HepG2 (cell line): ENCODE measurements around the gene VAMP5. TPM values are rescaled to one million over a fixed set of nuclear protein-coding genes. Genes with fewer than 3 reads are reported as not detected.

Experiments
- ARNTL ChIP-seq: sonication (generic); formaldehyde crosslinking; IDR thresholded peaks from 2 replicates; pipeline ENCODE4 v1.4.0; 2020; ENCODE audit warnings: mild to moderate bottlenecking, missing genetic modification reagents
- GTF3A ChIP-seq: sonication (generic); formaldehyde crosslinking; conservative IDR thresholded peaks from 2 replicates; pipeline ENCODE4 v1.4.0; 2020; ENCODE audit warnings: mild to moderate bottlenecking, missing genetic modification reagents
- IRF2 ChIP-seq: IDR thresholded peaks from 2 replicates; pipeline ENCODE4 v1.6.1; 2018; ENCODE audit warnings: missing genetic modification reagents, missing compliant biosample characterization
- MEIS2 ChIP-seq: sonication (generic); formaldehyde crosslinking; IDR thresholded peaks from 2 replicates; pipeline ENCODE4 v1.9.0; 2021; ENCODE audit warnings: mild to moderate bottlenecking, missing genetic modification reagents
- RFX5 ChIP-seq: IDR thresholded peaks from 2 replicates; pipeline ENCODE4 v1.6.1; 2011; ENCODE audit warnings: low read depth, low read length, improper control_type of control experiment
- SIN3A ChIP-seq: IDR thresholded peaks from 2 replicates; pipeline ENCODE4 v1.6.1; 2011; ENCODE audit warnings: low read depth, mild to moderate bottlenecking, control low read depth, low read length, borderline replicate concordance
- SP1 ChIP-seq, 2 experiments: fragments of 450-650 bp in 1 of 2; sonication (generic) in 1 of 2; formaldehyde crosslinking in 1 of 2; IDR thresholded peaks; 2 replicates each; pipeline versions ENCODE4 v1.4.0 to v1.6.1; 2016 to 2020; ENCODE audit warnings: missing genetic modification reagents in 1 of 2
- THAP9 ChIP-seq: sonication (generic); formaldehyde crosslinking; IDR thresholded peaks from 2 replicates; pipeline ENCODE4; 2020; ENCODE audit warnings: missing genetic modification reagents, mild to moderate bottlenecking, borderline replicate concordance
- ZFP1 ChIP-seq: IDR thresholded peaks from 2 replicates; pipeline ENCODE4 v1.6.1; 2016
- ZFP36 ChIP-seq: fragments of 150-350 bp; IDR thresholded peaks from 2 replicates; pipeline ENCODE4 v1.6.1; 2018; ENCODE audit warnings: borderline replicate concordance, low read length, low read depth; ENCODE audit not compliant: partially characterized antibody
- ZMYM3 ChIP-seq: sonication (generic); formaldehyde crosslinking; IDR thresholded peaks from 2 replicates; pipeline ENCODE4 v1.5.1; 2020; ENCODE audit warnings: mild to moderate bottlenecking, missing genetic modification reagents
- ZNF326 ChIP-seq: sonication (generic); formaldehyde crosslinking; IDR thresholded peaks from 2 replicates; pipeline ENCODE4 v1.4.0; 2020; ENCODE audit warnings: missing genetic modification reagents, borderline replicate concordance
- ZNF7 ChIP-seq: IDR thresholded peaks from 2 replicates; pipeline ENCODE4 v1.6.1; 2016; ENCODE audit warnings: missing biosample characterization, missing genetic modification reagents
- ZNF737 ChIP-seq: sonication (generic); formaldehyde crosslinking; IDR thresholded peaks from 2 replicates; pipeline ENCODE4 v1.5.0; 2020; ENCODE audit warnings: missing genetic modification reagents, mild to moderate bottlenecking, borderline replicate concordance
- polyA plus RNA-seq, 8 experiments: library from polyadenylated mRNA; depleted of rRNA in 3 of 8; stranded (reverse) in 7 of 8; unstranded in 1 of 8; fragments of >200 nt; fragmentation: Illumina TruSeq in 4 of 8; extraction: Trizol in 4 of 8; gene quantifications; 2 replicates each; pipeline versions ENCODE4 v1.2.1 to v1.2.3, GENCODE V29; 2011 to 2016; ENCODE audit warnings: low read depth in 4 of 8, missing spikeins in 1 of 8, mixed read lengths in 1 of 8; ENCODE audit not compliant: insufficient read depth in 1 of 8
- total RNA-seq, 5 experiments: library from RNA; depleted of rRNA; stranded (reverse); fragments of >200 nt; fragmentation: Illumina TruSeq; extraction: Trizol; gene quantifications; 2 replicates each; pipeline ENCODE4 v1.2.3, GENCODE V29; 2016; ENCODE audit warnings: low read depth in 1 of 5
- TF ChIP-seq, protein P1 (sequence below), 2 experiments: sonication (generic) in 1 of 2; formaldehyde crosslinking in 1 of 2; IDR thresholded peaks; 2 replicates each; pipeline versions ENCODE4 v1.4.0 to v1.6.1; 2016 to 2020; ENCODE audit warnings: borderline replicate concordance in 1 of 2, low read depth in 1 of 2, mild to moderate bottlenecking in 1 of 2, missing genetic modification reagents in 1 of 2
- TF ChIP-seq, protein P2 (sequence below): sonication (generic); formaldehyde crosslinking; IDR thresholded peaks from 2 replicates; pipeline ENCODE4 v1.4.0; 2020; ENCODE audit warnings: missing genetic modification reagents, borderline replicate concordance

The VAMP5 gene
- total and polyA plus RNA-seq, 2 of the 13 experiments (the other 11 are each of a cell fraction or from before 2014, with no cell fraction given): 7.2 to 56.7 TPM

- TF ChIP-seq THAP9 (CRISPR knock-in tag) (peak; percentile 66), GTF3A (CRISPR knock-in tag) (peak; percentile 80; the same call in 1 of the 2 replicates), SP1 (IDR thresholded peaks at IDR 0.05) (no peak), SP1 (CRISPR knock-in tag; IDR thresholded peaks at IDR 0.05) (0 out of 2 replicates have a peak, but pooled peaks have one; percentile 29), ARNTL (0 out of 2 replicates have a peak, but pooled peaks have one; percentile 9), ZNF326 (CRISPR knock-in tag) (peak; percentile 20; the same call in 1 of the 2 replicates), ZFP1 (CRISPR knock-in tag) (peak; percentile 76; the same call in 1 of the 2 replicates), ZFP36 (peak; percentile 3), ZNF7 (CRISPR knock-in tag) (no peak; the same call in 1 of the 2 replicates), SIN3A (peak; percentile 86; the same call in 1 of the 2 replicates), ZNF737 (CRISPR knock-in tag) (peak; percentile 98), RFX5 (peak; percentile 75), MEIS2 (CRISPR knock-in tag) (no peak), ZMYM3 (CRISPR knock-in tag) (peak; percentile 96), IRF2 (CRISPR knock-in tag) (peak; percentile 92)
- TF ChIP-seq, protein P1, sequence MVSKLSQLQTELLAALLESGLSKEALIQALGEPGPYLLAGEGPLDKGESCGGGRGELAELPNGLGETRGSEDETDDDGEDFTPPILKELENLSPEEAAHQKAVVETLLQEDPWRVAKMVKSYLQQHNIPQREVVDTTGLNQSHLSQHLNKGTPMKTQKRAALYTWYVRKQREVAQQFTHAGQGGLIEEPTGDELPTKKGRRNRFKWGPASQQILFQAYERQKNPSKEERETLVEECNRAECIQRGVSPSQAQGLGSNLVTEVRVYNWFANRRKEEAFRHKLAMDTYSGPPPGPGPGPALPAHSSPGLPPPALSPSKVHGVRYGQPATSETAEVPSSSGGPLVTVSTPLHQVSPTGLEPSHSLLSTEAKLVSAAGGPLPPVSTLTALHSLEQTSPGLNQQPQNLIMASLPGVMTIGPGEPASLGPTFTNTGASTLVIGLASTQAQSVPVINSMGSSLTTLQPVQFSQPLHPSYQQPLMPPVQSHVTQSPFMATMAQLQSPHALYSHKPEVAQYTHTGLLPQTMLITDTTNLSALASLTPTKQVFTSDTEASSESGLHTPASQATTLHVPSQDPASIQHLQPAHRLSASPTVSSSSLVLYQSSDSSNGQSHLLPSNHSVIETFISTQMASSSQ (IDR thresholded peaks at IDR 0.05; ENCODE audit: low read depth): peak; percentile 27; the same call in 1 of the 2 replicates
- TF ChIP-seq, protein P1 (CRISPR knock-in tag; IDR thresholded peaks at IDR 0.05; ENCODE audit: borderline replicate concordance): no peak; the same call in 1 of the 2 replicates
- TF ChIP-seq, protein P2, sequence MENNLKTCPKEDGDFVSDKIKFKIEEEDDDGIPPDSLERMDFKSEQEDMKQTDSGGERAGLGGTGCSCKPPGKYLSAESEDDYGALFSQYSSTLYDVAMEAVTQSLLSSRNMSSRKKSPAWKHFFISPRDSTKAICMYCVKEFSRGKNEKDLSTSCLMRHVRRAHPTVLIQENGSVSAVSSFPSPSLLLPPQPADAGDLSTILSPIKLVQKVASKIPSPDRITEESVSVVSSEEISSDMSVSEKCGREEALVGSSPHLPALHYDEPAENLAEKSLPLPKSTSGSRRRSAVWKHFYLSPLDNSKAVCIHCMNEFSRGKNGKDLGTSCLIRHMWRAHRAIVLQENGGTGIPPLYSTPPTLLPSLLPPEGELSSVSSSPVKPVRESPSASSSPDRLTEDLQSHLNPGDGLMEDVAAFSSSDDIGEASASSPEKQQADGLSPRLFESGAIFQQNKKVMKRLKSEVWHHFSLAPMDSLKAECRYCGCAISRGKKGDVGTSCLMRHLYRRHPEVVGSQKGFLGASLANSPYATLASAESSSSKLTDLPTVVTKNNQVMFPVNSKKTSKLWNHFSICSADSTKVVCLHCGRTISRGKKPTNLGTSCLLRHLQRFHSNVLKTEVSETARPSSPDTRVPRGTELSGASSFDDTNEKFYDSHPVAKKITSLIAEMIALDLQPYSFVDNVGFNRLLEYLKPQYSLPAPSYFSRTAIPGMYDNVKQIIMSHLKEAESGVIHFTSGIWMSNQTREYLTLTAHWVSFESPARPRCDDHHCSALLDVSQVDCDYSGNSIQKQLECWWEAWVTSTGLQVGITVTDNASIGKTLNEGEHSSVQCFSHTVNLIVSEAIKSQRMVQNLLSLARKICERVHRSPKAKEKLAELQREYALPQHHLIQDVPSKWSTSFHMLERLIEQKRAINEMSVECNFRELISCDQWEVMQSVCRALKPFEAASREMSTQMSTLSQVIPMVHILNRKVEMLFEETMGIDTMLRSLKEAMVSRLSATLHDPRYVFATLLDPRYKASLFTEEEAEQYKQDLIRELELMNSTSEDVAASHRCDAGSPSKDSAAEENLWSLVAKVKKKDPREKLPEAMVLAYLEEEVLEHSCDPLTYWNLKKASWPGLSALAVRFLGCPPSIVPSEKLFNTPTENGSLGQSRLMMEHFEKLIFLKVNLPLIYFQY (CRISPR knock-in tag): no peak
These were observed 888 bp downstream of the VAMP5 start (continued) for GRCh38 chr2:85584857-85585780.
